Retina (tissue), 1 donor: ENCODE results near the gene DDN.
A peak's percentile ranks its signal among the peaks of the same experiment; 100 is the strongest.

Source experiments
- DNase-seq: peaks from one replicate; pipeline ENCODE4 v3.0.0-alpha.2; 2016

The DDN gene

DNA sequence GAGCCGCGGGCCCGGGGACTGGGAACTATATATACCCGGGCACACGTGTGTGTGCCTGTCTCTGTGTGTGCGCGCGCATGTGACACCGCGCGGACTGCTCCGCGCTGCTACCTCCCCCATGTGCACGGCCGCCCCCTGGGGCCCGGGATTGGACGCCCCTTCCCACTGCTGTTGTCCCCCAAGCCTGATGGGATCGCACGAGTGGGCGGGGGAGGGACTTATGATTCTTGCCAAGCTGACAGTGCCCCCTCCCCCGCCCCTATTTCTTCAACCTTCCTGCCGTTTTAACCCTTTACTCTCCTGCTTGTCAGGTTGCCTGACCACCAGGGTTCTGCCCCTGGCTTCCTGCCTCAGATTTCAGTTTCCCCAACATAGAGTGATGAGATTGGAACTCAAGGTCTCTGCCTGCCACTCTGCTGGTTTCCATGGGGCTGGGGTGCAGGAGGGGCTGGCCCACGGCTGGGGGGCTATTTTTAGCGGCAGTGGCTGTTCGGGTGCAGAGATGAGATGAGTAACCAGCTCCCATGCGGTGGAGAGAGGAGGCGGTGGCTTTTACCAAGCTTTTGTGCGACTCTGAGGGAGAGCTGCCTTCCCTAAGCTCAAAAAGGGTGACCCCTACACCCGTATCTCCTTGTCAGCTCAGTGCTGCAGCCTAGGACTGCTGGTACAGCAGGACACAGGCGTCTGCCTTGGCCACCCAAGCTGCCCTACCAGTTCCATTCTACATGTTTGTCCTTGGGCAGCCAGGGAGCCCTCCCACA, at the start of gene DDN:
DDN (minus strand) TSS at position 5 of the 761 bp plus-strand sequence. CDS start 88 bp downstream, outside the sequence.
- DNase-seq = peak; percentile 62

DNA sequence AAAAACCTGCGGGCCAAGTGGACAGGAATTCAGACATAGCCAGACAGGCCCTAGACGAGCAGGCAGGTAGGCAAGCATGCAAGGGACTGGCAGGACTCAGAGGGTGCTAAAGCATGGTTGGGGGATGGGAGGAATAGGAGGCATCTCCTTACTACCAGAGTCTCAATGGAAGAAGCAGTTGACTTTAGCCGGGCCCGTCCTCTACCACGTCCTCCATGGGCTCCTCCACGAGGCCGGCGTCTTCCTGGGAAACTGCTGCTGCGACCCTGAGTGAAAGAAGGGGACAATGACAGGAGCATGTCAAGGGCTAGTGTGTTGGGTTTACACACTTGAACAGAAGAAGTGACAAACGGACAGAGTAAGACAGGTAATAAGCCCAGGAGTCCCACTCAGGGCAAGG, 49.8 kb upstream of the DDN start:
- no peak for DNase-seq

DNA sequence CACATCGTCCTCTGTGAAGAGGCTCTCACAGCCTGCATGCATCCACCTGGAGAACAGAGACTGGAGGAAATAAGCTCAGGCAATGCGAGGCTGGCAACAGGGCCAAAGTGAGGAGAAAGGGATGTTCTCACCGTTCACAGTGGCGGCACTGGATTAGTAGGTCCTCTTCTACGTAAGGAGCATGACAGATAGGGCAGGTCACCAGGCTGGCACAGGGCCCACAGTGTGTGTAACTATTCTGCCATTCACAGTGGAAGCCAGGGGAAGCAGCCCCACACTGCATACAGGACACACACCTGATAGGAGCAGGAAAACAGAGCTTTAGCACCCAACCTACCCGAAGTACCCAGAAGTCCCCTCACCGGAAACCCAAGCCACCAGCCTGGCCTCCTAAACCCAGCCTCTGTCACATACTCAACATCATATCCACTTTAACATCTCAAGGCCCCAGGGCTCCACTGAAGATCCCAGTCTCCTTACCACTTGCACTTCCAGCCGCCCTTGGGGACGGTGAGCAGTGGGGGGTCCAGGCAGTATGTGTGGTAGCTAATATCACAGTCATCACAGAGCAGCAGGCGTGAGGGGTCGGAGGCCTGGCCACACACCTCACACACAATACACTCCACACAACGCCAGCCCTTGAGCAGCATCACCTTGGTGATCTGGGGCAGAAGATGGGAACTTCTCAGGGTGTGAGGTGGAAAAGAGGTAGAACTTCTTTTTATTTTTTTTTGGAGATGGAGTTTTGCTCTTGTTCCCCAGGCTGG, 47.1 kb upstream of the DDN start:
- DNase-seq = no peak

DNA sequence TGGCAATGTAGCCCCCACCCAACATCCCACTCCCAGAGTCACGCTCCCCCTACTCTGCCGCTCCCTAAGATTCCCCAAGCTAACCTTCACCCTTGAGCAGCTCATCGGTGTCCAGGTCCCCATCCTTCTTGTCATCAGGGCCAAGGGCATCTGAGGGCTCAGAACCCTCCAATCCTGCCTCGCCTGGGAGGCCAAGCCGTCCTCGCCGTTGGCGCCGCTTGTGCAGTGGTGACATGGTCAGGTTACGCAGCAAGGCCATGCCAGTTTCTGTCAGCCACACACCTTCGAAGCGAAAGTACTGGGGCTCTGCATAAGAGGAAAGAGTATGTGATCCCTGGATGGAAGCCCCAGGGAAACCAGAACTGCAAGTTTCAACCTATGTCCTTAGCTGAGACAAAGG, 45.5 kb upstream of the DDN start:
- DNase-seq = no peak

DNA sequence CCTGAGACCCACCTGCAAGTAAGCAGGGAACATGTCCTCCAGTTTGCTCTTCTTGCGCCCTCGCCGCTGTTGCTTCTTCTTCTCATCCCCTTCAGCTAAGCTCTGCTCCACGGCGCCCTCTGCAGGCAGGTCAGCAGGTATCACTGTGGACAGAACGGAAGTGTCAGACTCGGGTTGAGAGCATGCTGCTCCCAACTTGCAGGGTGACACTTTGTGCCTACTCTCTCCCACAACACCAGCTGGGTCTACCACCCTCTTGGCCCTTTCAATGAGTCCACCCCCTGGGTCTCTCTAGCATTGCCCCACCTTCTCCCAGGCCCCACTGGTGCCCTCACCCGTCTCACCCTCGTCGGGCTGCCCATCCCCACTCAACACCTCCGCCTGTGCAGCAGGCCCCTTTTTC, 44.7 kb upstream of the DDN start:
- DNase-seq = no peak

DNA sequence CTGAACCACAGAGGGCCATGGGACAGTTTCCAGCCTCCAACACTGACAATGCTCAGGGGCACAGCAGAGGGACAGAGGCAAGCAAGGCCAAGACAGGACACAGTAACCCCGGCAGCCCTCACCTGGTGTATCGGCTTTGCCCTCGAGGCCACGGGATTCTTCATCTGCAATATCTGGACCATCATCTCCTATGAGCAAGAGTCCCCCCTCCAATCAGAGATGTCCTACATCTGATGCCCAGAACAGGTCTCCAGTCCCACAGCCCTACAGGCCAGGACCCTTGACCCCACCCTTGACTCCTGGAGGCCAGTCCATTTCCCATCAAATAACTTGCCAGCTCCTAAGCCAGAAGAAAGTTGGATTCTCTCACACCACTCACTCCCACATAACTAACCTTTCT, 44.1 kb upstream of the DDN start:
- DNase-seq = no peak

DNA sequence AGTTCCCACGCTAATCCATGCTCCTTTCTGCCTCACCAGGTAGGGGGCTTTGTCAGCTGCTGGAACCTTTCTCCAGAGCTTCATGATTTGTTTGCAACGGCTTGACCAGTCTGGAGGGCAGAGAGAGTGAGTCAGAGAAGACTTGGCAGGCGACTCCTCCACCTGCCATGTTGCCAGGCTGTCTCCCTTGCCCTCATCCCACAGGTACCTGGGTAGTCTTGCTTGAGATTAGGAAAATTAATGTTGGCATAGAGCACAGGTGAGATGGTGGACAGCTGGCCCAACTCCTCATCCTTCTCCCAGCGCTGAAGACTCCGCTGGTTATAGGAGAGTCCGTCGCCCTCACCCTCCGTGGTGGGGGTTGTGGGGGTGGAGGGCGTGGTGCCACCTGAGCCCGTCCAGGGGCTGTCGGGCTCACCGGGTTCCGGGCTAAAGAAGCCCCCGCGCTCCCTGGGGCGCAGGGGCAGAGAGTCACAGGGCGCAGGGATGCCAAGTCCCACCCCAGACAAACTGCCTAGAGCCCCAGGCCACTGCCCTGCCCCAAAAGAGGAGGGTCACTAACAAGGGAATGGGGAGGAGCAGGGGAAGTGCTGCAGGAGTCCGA, 42.8 kb upstream of the DDN start:
- no peak for DNase-seq

DNA sequence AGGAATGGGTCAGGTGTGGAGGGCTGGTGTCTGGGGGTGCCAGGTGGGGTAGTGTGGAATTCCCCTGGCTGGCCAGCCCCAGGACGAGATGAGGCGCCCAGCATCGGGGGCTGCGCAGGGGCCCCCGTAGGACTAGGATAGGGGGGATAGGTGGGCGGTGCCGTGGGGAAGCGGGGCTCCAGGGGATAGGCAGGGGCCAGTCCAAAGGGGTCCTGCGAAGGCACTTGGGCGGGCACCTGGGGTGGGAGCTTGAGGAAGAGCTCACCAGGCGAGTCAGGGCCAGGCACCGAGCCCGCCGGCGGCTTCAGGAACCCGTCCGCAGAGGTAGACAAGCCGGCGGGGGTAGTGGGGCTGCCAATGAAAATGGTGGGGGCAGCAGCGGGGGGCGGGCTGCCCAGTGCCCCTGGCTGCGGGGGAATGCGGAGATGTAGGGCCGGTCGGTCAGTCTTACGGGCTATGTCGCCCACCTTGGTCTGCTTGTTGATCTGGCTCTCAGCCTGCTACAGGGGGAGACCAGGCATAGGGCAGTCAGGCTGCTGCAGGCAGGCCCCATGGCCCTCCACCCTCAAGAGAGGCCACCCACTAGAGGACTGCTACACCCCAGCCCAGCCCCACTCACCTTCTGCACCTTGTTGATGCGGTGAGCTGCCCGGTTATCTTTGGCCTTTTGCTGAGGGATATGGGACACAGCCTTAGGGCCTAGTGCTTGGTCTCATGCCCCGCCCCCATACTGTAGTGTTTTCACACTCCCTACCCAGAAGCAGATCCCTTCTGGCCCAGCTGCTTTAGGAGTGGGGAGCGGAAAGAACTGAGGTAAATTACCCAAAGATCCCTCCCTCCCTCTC, 42.1 kb upstream of the DDN start:
- no peak for DNase-seq

DNA sequence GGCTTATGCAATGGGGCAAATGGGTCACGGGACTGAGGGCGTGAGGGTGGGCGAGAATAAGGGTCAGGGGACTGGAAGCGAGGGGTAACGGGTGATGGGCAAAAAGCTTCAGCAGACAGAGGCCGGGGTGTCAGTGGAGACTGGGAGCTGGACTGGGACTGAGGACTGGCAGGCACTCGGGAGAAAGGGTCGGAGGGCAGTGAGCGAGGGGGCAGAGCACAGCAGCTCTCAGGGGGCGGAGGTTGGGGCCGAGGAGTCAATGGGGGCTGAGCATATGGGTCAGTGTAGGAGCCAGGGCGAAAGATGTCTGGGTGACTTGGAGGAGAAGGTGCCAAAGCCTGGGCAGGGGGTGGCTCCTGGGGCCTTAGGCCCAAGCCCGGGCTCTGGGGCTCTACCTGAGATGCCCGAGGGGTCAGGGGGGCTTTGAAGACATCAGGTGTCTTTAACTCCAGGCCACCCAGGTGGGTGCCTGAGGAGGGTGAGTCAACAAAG, 41.2 kb upstream of the DDN start:
- no peak for DNase-seq

DNA sequence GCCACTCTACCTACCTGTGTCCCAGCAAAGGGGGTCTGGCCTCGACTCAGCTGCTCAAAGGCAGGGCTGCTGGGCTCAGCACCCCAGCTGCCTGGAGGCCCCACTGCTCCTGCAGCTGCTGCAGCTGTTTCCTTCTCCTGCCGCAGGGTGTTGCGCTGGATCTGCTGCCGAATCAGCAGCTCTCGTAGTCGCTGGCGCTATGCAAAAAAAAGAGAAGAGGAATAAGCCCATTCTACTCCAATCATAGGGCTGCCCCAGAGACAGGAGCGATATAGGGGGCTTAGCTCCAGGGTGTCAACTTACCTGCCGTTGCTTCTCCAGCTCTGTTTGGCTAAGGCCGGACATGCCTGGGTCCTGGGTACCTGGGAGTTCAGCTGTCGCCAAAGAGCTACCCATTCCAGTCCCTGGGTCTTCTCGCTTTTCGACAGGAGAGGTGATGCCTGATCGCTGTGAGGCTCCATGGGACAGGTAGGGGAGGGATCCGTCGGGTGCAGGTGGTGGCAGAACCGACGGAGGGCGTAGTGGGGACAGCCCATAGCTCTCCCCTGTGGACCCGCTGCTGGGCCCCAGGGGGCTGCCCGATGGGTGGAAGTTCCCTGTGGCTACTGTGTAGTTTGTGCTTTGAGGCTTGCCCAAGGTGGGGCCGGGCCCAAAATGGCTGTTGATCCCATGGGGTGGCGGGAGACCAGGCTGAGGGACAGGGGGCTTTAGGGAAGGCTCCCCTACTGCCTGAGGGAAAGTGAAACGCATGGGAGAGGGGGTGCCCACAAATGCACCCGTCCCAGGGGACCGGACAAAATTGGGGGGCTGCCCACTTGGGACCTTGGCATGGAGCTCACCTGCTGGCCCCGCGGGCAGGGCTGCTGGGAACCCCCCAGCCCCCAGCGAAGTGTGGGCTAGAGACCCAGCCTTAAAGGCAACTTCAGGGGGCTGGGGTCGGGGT, 40.5 kb upstream of the DDN start:
- no peak for DNase-seq

DNA sequence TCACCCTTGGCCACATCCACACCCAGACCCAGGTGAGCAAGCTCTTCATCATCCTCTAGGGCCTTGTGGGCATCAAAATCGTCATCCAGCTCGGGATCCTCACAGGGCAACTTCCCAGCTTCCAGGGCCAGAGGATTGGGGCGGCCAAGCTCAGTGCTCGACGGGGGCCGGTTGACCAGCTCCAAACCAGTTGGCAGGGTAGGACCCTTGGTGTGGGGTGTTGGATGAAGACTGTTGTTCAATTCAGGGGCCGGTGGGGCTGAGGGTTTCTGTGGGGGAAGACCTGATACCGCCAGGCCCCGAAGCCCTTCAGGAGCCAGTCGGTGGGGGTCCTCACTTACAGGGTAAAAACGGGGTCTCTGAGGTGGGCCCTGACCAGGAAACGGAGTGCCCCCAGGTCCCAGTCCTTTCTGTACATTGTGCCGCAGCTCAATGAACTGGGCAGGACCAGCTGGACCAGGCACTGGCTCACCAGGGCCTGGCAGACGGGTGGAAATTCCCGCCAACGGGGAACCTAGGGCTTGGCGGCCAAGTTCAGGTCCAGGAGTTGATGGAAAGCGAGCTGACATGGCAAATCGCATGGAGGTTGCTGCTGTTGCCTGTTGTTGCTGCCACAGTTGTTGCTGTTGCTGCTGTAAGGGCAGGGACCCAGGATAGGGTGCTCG, 39.2 kb upstream of the DDN start:
- DNase-seq = no peak

DNA sequence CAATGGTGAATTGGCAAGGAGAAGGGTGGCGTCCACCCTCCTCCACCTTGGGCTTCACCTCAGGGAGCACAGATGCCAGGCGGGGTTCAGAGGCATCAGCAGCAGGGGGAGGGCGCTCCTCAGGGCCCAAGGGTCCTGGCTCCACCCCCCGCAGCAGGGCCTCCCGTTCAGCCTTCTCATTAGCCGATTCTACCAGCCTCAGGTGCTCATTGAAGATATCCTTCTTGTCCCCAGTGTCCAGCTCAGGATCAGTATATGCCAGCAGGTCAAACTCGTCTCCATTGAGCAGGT, 38.7 kb upstream of the DDN start:
- DNase-seq = no peak

DNA sequence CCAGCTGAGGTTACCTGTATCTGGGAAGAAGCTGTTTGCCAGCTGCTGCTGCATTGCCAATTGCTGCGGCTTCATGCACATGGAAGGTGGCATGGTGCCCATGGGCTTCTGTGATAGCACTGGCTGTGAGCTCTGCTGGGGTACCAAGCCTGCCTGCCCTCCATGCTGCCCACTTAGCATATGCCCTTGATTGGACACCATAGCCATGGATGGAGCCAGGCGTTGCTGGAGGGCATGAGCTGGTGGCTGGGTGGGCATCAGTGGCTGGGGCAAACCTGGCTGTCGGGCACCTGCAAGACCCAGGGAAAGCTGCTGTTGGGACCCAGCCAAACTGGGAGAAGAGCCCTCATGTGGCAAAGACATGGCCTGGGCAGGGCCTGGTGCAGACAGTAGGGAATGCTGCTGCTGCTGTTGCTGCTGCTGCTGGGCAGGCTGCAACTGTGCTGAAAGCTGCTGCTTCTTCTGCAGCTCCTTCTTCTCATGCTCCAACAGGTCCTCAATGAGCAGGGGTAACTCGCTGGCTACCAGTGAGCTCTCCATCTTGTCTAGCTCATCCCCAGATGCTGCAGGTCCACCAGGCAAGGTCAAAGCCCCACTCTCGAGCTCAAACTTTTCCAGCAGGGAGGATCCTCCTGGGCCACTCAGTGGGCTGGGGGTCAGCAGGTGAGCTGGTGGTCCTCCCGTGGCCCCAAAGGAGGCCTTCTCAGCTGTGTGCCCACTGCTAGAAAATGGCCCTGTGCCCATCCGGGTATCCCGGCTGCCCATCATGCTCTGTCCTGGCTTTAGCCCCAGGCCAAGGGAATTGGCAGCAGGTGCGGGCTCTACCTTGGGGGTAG, 38.2 kb upstream of the DDN start:
- DNase-seq = no peak

DNA sequence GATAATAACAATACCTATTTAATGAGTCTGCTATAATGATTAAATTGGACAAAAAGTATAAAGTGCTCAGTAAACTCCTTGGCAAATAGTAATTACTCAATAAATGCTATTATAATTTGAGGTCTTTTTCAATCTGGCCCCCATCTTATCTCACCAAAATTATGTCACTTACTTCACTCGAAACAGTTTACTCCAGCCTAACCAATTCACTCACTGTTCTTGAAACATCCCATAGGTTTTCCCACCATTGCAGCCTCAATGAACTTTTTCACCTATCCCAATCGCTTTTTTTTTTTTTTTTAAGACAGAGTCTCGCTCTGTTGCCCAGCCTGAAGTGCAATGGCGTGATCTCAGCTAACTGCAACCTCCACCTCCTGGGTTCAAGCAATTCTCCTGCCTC, 36.9 kb upstream of the DDN start:
- no peak for DNase-seq

DNA sequence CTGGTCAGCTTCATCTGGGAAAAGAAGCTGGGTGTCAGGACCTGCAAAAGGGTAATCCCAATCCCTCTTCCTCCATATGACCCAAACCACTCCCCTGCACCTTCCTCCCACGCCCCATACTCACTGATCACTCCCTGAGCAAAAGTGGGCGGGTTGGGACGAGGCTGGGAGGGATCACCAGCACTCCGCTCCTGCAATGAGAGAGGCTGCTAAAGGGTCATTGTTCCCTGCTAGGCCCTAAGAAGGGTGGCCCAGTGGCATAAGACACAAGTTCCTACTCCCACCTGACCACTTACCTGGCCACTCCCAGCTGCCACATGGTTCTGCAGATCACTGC, 35.1 kb upstream of the DDN start:
- DNase-seq = no peak

DNA sequence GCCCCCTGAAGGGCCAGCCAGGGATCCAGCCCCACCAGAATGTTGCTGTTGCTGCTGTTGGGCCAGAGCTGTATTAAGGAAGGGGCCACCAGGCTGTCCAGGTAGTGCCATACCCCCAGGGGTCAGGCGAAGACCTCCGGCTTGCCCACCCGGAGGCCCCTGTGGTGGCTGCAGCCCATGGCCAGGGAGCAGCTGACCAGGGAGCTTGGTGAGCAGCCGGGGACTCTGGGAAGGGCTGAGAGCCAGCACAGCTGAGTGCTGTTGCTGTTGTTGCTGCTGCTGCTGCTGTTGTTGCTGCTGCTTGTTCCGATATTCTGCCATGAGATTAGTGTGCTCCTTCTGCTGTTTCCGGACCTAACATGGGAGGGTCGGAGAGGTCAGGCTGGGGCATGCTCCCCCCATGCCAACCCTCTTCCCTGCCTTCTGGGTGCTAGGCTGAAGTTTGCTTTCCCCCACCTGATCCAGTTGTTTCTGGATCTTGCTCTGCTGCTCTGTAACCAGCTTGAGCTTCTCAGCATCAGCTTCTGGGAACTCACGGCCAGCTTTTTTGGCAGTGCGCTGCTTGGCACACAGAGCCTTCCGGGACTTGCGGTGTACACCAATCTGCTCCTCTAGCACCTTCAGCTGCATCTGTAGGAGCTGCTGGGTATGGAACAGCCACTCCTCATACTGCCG, 34.6 kb upstream of the DDN start:
- DNase-seq = no peak

DNA sequence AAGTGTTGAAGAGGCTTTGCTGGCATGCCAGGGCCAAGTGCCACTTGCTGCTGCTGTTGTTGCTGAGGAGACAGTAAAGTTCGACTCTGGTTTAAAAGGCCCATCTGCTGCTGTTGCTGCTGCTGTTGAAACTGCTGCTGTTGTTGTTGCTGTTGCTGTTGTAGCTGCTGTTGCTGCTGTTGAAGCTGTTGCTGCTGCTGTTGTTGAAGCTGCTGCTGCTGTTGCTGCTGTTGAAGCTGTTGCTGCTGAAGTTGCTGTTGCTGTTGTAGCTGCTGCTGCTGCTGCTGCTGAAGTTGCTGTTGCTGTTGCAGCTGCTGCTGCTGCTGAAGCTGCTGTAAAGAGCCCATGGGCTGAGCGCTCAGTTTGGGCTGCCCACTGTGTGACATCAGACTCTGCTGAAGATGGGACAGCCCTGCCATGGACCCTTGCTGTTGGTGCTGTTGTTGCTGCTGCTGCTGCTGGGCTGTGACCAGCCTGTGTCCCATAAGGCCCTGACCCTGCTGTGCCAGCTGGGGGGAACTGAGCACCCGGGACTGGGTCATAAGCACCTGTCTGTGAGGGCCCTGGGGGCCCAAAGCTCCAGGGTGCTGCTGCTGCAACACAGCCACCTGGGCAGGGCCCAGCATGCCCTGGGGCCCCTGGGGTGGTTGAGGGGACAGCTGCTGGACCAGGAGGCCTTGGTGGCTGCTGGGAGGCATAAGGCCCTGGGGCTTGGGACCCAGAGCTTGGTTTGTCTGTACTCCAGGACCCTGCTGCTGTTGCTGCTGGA, 33.7 kb upstream of the DDN start:
- no peak for DNase-seq

DNA sequence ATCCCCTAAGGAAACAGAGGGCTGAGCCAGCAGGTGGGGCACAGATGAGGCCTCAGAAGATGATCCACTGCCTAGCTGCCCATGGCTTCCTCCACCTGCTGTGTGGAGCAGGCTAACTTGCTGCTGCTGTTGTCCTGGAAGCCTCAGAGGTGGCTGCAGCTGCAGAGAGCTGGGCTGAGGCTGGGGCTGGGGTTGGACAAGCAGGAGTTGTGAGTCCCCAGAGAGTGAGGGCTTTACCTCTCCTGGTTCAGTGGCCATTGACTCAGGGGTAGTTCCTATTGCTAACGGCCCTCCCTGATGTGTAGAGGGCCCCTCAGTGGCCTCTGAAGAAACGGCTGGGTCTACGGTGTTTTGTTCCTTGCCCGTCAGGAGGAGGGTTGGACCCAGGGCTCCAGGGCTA, 33.1 kb upstream of the DDN start:
- DNase-seq = no peak

DNA sequence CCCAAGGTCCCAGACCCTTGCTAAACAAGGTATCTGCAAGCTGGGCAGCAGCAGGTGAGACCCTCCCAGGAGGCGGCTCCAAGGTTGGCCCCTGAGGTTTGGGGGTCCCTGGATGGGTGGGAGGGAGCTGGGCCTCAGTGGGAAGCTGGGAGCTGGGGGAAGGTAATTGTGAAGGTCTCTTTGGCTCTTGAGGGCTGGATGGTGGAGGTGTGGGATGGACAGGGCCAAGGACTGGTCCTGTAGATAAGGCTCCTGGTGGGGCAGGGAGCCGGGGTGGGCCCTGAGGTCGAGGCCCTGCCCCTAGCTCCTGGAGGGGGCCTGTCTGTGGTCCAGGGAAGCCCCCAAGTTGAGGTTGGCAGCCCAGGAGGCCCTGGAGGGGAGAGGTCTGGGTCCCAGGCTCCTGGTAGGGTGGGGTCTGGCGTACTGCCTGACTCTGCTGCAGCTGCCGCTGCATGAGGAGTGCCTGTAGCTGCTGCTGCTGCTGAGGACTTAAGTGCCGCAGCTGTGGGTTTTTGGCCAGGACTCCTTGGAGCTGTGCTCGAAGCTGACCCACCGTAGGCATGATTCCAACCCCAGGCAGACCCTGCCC, 32.5 kb upstream of the DDN start:
- DNase-seq = no peak
